Cardiac fibroblast (primary cell): ENCODE data around the gene GALNS.

Source experiments
- DNase-seq, 2 donors: peaks; one replicate each; pipeline versions ENCODE4 v3.0.0 to v3.0.0-alpha.2; 2010; ENCODE audit warnings: low read depth in 2 of 2
- H3K4me3 ChIP-seq, 2 donors: replicated peaks in 1 of 2; 1 replicate in 1 of 2; 2 replicates in 1 of 2; pipeline ENCODE4 v1.5.1; 2011; ENCODE audit warnings: low read depth in 2 of 2, low read length in 2 of 2, mild to moderate bottlenecking in 2 of 2, moderate library complexity in 1 of 2
- TF ChIP-seq, protein P1 (sequence below): IDR thresholded peaks from one replicate; pipeline ENCODE4 v1.5.1; 2011; ENCODE audit warnings: low read depth, mild to moderate bottlenecking, low read length, inconsistent platforms

The GALNS gene

DNA sequence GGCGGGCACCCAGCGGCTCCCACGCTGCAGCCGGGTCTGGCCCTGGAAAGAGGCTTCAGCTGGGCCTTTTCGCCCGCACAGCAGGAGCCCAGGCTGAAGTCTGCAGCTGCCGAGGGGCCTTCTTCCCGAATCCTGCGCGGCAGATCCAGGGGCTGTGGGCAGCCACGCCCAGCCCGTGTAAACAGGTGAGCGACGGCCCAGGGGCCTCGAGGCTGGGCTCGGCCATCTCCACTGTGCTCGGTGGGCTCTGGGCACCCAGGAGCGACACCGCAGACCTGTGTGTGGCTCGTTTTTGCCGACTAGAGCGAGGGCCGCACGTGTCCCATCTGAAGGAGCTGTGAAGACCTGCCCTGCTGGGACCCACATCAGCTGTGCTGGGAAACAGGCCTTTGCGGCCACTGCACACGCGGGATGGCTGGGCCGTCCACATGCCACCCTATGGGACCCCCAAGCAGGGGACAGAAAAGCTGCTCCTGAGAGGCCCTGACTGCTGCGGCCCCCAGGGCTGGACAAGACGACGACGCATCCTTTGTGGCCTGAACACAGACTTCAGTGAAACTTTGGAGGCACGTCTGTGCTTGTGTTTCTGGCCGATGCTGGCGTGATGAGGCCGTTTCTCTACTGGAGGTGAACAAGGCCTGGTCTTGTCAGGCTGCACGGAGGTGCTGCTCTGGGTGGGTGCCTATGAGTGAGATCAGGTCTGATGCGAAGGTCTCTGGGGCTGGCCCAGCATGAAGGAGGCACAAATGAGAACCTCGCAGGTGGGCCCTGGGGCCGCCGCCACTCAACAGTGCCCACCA lies 39.8 kb downstream of the GALNS start:
- TF ChIP-seq, protein P1, sequence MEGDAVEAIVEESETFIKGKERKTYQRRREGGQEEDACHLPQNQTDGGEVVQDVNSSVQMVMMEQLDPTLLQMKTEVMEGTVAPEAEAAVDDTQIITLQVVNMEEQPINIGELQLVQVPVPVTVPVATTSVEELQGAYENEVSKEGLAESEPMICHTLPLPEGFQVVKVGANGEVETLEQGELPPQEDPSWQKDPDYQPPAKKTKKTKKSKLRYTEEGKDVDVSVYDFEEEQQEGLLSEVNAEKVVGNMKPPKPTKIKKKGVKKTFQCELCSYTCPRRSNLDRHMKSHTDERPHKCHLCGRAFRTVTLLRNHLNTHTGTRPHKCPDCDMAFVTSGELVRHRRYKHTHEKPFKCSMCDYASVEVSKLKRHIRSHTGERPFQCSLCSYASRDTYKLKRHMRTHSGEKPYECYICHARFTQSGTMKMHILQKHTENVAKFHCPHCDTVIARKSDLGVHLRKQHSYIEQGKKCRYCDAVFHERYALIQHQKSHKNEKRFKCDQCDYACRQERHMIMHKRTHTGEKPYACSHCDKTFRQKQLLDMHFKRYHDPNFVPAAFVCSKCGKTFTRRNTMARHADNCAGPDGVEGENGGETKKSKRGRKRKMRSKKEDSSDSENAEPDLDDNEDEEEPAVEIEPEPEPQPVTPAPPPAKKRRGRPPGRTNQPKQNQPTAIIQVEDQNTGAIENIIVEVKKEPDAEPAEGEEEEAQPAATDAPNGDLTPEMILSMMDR: no peak
- DNase-seq: no peak
- no peak overlapping the region for H3K4me3 ChIP-seq

DNA sequence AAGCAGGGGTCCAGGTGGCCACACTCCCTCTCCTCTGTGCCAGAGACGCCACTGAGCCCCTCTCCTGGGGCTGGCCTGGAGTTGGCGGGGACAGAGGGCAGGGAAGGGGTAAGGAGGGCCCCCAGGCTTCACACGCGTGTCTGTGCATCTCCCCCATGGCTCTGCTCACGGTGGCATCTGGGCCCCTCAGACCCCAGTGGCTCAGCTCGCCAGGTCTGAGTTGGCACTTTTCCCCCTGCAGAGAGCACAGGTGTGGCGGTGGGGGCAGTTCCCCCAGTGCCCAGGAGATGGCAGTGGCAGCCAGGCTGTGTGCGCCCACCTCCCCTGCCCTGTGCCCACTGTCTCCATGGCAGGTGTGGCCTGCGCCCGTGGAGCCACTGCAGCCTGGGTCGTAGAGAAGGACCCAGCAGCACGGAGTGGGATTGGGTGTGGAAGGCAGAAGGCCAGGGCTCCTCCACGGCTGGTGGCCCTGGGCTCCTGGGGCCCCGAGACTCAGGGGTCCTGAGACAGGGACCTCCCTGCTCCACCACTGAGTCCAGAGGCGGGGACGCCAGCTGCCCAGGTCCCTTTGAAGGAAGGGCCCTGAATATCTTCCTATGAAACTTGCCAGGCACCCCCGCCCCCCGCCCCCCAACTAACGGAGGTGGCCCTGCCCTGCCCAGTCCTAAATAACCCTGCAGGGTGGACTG lies 40.7 kb downstream of the GALNS start:
- no peak overlapping the region for H3K4me3 ChIP-seq
- TF ChIP-seq, protein P1: peak; percentile 69
- no peak for DNase-seq

DNA sequence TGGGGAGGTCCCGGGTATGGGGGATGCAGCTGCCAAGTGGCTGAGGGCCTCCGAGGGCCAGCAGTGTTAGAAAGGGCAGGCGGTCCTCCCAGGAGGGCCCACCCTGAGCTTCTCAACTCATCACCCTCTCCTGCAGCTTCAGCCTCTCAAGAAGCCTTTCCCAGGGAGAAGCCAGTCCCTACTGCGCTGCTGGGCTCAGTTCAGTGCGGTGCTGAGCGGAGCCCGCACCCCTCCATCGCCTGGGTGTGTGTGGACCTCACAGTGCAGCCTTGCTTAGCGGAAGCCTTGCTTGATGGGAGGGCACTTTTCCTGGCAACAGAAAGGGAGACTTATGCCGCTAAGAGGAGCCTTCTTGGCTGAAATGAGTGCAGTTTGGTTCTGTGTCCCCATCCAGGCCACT lies 41.5 kb downstream of the GALNS start:
- TF ChIP-seq, protein P1: no peak
- no peak for DNase-seq
- no peak overlapping the region for H3K4me3 ChIP-seq

DNA sequence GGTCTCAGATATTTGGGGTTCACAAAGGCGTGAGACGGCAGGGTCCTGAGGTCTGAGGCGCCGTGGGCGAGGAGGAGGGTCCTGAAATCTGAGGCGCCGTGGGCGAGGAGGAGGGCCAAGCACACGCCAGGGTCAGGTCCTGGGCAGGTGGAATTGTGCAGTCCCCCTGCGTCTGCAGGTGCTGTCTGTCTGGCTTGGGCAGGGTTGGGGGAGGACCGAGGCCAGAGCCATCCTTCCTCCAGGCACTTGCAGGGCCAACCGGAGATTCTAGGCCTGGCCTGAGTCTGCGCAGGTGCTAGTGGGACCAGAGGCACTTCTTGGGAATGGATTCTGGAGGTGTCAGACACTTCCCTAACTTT lies 42.6 kb downstream of the GALNS start:
- TF ChIP-seq, protein P1: no peak
- DNase-seq: no peak
- H3K4me3 ChIP-seq: no peak overlapping the region

DNA sequence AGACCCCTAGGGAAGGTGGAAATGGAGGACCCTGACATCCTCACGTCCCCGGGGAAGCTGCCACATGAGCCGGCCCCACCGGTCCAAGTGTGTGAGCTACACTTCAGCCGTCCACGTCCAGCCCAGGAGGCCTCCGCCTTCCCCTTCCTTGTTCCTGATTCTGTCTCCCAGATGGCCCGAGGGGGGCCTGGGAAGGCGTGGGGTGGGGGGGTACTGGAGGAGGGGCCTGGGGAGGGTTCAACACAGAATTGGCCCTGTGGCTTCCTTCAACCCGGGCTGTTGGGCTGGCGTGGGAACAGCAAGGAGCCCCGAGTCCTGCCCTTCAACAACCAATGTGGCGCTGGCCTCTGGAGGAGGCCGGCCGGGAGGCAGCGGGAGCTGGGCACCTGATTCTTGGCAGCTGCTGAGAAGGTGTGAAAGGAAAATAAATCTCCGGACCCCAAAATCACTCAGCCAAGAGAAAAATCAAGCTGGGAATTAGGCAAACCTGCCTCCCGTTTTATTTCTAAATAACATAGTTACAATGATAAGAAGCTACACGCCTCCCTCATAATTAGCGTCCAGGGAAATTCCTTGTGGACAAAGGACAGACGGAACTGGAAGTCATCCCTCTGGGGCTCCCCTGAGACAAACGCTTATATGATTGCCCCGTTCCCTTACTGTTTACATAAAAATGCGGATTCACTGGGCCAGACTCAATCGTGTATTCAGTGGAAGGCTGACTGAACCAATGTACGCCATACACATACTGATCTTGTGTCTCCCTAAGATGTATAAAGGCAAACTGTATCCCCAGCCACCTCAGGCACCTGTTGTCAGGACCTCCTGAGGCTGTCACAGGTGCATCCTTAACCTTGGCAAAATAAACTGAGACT lies 43.2 kb downstream of the GALNS start:
- TF ChIP-seq, protein P1: no peak
- H3K4me3 ChIP-seq: no peak overlapping the region
- DNase-seq: no peak

DNA sequence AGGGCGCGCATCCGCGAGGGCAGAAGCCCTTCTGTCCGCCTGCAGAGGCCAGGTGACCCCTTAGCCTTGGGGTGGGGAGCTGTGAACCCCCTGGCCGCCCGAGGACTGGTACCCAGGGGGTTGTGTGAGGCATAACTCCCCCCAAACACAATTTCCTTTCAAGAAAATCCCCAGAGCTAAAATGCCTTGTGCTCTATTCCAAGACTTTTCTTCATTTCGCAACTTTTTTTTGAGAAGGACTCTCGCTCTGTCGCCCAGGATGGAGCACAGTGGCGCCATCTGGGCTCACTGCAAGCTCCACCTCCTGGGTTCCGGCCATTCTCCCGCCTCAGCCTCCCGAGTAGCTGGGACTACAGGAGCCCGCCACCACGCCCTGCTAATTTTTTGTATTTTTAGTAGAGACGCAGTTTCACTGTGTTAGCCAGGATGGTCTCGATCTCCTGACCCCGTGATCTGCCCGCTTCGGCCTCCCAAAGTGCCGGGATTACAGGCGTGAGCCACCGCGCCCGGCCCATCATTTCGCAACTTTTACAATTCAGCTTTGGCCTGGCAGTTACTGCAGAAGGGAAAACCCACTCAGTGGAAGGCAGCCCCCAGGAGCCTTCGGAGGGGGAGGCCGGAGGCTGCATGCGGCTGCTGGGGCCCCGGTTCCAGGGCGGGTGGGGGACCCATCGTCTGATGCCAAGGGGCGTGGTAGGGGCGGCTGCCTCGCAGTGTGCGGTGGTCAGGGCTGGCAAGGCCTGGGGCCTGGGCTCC lies 44.1 kb downstream of the GALNS start:
- DNase-seq: peak; percentile 62 to 64
- peak overlapping the region; percentile 50 to 77 for H3K4me3 ChIP-seq
- TF ChIP-seq, protein P1: no peak
